ENCODE results near the gene ENTREP3. TPM values are rescaled to one million over a fixed set of nuclear protein-coding genes. Genes with fewer than 3 reads are reported as not detected.

Gene ENTREP3
- total RNA-seq, 1 donor from 2014 or later = 14.5 TPM

Other genes starting within 250 kb of the ENTREP3 start
- 0.35 TPM for gene DCST2, start 221.7 kb downstream of the ENTREP3 start, total RNA-seq
- not detected for gene DCST1, start 221.7 kb downstream of the ENTREP3 start, total RNA-seq
- gene ADAM15, start 204.2 kb downstream of the ENTREP3 start, total RNA-seq = 101 TPM
- gene EFNA4, start 191.7 kb downstream of the ENTREP3 start, total RNA-seq = 2.1 TPM
- 1.1 TPM for gene EFNA3, start 176.6 kb downstream of the ENTREP3 start, total RNA-seq
- gene EFNA1, start 127.6 kb downstream of the ENTREP3 start, total RNA-seq = 43.9 TPM
- 9.3 TPM for gene SLC50A1, start 119.6 kb downstream of the ENTREP3 start, total RNA-seq
- gene DPM3, start 115.0 kb downstream of the ENTREP3 start, total RNA-seq = 55.7 TPM
- 118 TPM for gene KRTCAP2, start 82.2 kb downstream of the ENTREP3 start, total RNA-seq
- gene TRIM46, start 81.6 kb downstream of the ENTREP3 start, total RNA-seq = 0.16 TPM
- 5.7 TPM for gene THBS3, start 47.6 kb downstream of the ENTREP3 start, total RNA-seq
- gene MTX1, start 46.8 kb downstream of the ENTREP3 start, total RNA-seq = 16.5 TPM
- gene SCAMP3, start 6.9 kb upstream of the ENTREP3 start, total RNA-seq = 55.4 TPM
- 20.9 TPM for gene CLK2, start 18.0 kb upstream of the ENTREP3 start, total RNA-seq
- gene HCN3, start 22.0 kb upstream of the ENTREP3 start, total RNA-seq = 1.8 TPM
- gene PKLR, start 46.0 kb upstream of the ENTREP3 start, total RNA-seq = not detected
- 80.0 TPM for gene FDPS, start 53.4 kb upstream of the ENTREP3 start, total RNA-seq
- gene RUSC1, start 65.4 kb upstream of the ENTREP3 start, total RNA-seq = 24.3 TPM